SU-DHL-6 (cell line): ENCODE measurements around the gene PLEKHM2.

ENCODE experiments used
- CTCF ChIP-seq: fragments of 200-600 bp; sonication (generic); IDR thresholded peaks from one replicate; pipeline ENCODE4 v1.5.1; 2017; ENCODE audit warnings: antibody characterized with exemption, mild to moderate bottlenecking, low read length, moderate library complexity; ENCODE audit not compliant: insufficient read depth, poor library complexity, severe bottlenecking
- EZH2phosphoT487 ChIP-seq: fragments of 200-600 bp; sonication (generic), shearing (Covaris generic); conservative IDR thresholded peaks from 2 replicates; pipeline ENCODE4 v1.6.1; 2018; ENCODE audit warnings: mild to moderate bottlenecking, antibody characterized with exemption, low read length, moderate library complexity, mixed read lengths

GRCh38 chr1:15712168-15712567, 28.0 kb downstream of the PLEKHM2 start:
- TF ChIP-seq CTCF (no peak), EZH2phosphoT487 (no peak)
